Astrocyte (in vitro differentiated cells and primary cell): Measurements from ENCODE around the gene PCDHA10.

Source experiments
- EZH2 ChIP-seq: IDR thresholded peaks from 2 replicates; pipeline ENCODE4 v1.6.1; 2012; ENCODE audit warnings: mild to moderate bottlenecking, low read length, inconsistent platforms; ENCODE audit not compliant: insufficient read depth
- TF ChIP-seq, protein P1 (sequence below): IDR thresholded peaks from 2 replicates; pipeline ENCODE4 v1.5.1; 2011; ENCODE audit warnings: low read depth, mild to moderate bottlenecking, inconsistent platforms, low read length, moderate library complexity; ENCODE audit not compliant: insufficient read depth

DNA sequence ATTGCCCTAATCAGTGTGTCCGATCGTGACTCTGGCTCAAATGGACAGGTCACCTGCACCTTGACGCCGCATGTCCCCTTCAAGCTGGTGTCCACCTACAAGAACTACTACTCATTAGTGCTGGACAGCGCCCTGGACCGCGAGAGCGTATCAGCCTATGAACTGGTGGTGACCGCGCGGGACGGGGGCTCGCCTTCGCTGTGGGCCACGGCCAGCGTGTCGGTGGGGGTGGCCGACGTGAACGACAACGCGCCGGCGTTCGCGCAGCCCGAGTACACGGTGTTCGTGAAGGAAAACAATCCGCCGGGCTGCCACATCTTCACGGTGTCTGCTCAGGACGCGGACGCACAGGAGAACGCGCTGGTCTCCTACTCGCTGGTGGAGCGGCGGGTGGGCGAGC is 27.7 kb downstream of the PCDHA10 start:
- TF ChIP-seq, protein P1, sequence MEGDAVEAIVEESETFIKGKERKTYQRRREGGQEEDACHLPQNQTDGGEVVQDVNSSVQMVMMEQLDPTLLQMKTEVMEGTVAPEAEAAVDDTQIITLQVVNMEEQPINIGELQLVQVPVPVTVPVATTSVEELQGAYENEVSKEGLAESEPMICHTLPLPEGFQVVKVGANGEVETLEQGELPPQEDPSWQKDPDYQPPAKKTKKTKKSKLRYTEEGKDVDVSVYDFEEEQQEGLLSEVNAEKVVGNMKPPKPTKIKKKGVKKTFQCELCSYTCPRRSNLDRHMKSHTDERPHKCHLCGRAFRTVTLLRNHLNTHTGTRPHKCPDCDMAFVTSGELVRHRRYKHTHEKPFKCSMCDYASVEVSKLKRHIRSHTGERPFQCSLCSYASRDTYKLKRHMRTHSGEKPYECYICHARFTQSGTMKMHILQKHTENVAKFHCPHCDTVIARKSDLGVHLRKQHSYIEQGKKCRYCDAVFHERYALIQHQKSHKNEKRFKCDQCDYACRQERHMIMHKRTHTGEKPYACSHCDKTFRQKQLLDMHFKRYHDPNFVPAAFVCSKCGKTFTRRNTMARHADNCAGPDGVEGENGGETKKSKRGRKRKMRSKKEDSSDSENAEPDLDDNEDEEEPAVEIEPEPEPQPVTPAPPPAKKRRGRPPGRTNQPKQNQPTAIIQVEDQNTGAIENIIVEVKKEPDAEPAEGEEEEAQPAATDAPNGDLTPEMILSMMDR: no peak
- TF ChIP-seq EZH2: no peak
